ENCODE data around the gene ARPC2. TPM values are rescaled to one million over a fixed set of nuclear protein-coding genes. Genes with fewer than 3 reads are reported as not detected.

ARPC2 gene
- total and polyA plus RNA-seq, 8 donors, result 37.4 to 102 (median 55.8) TPM

GRCh38 chr2:218244665-218245064 lies 27.7 kb downstream of the ARPC2 start:
- H3K27me3 ChIP-seq, result no peaks in the 10 kb centered on the region
- intact Hi-C loops (cut with DNase I), result no loop called here
- TF ChIP-seq CTCF (IDR thresholded peaks at IDR 0.05), result no peak
- ATAC-seq, result no peak
- no peak for DNase-seq
- H3K36me3 ChIP-seq, result peaks cover 7 to 54% (median 37%) of the 10 kb centered on the region in 3 donors
- H3K9me3 ChIP-seq, result no peaks in the 10 kb centered on the region
- no peak for FAIRE-seq
- no peaks in the 10 kb centered on the region for H3K4me1 ChIP-seq
- H3K4me3 ChIP-seq, result no peak overlapping the region
- H3K27ac ChIP-seq, result no peak overlapping the region
- 80 to 89% methylated on average over 2 of the region's 2 CpGs for WGBS, 2 donors

- no peak for DNase-seq
- 75 to 80% methylated on average over 5 of the region's 5 CpGs for WGBS, 2 donors
- intact Hi-C loops (cut with DNase I), result no loop called here
- no peaks in the 10 kb centered on the region for H3K9me3 ChIP-seq
- H3K27me3 ChIP-seq, result no peaks in the 10 kb centered on the region
- no peak for ATAC-seq
- no peak for FAIRE-seq
- H3K4me1 ChIP-seq, result no peaks in the 10 kb centered on the region
- no peak for TF ChIP-seq CTCF (IDR thresholded peaks at IDR 0.05)
- no peak overlapping the region for H3K27ac ChIP-seq
- peaks cover 7 to 55% (median 42%) of the 10 kb centered on the region in 3 donors for H3K36me3 ChIP-seq
- H3K4me3 ChIP-seq, result no peak overlapping the region
These were observed 28.2 kb downstream of the ARPC2 start for GRCh38 chr2:218245214-218245613.

GRCh38 chr2:218249691-218250090 lies 32.7 kb downstream of the ARPC2 start:
- no peak overlapping the region for H3K27ac ChIP-seq
- H3K36me3 ChIP-seq, result peaks cover 7 to 93% (median 45%) of the 10 kb centered on the region in 3 donors
- no peak for TF ChIP-seq CTCF (IDR thresholded peaks at IDR 0.05)
- H3K27me3 ChIP-seq, result no peaks in the 10 kb centered on the region
- intact Hi-C loops (cut with DNase I), result no loop called here
- H3K9me3 ChIP-seq, result no peaks in the 10 kb centered on the region
- no peaks in the 10 kb centered on the region for H3K4me1 ChIP-seq
- 92 to 94% methylated on average over 13 of the region's 13 CpGs for WGBS, 2 donors
- DNase-seq (no peak), ATAC-seq (no peak), FAIRE-seq (no peak)
- no peak overlapping the region for H3K4me3 ChIP-seq

- Histone ChIP-seq H3K4me1 (no peaks in the 10 kb centered on the region), H3K4me3 (no peak overlapping the region), H3K27ac (no peak overlapping the region), H3K27me3 (no peaks in the 10 kb centered on the region), H3K9me3 (no peaks in the 10 kb centered on the region), H3K36me3 (peaks cover 7 to 70% (median 33%) of the 10 kb centered on the region in 3 donors)
- TF ChIP-seq CTCF (IDR thresholded peaks at IDR 0.05), result no peak
- 75 to 85% methylated on average over 7 of the region's 7 CpGs for WGBS, 2 donors
- DNase-seq, result no peak
- no peak for FAIRE-seq
- intact Hi-C loops (cut with DNase I), result no loop called here
- ATAC-seq, result no peak
These were observed 35.7 kb downstream of the ARPC2 start for GRCh38 chr2:218252509-218253231.

- ATAC-seq (no peak), FAIRE-seq (no peak), DNase-seq (no peak)
- Histone ChIP-seq H3K4me3 (no peak overlapping the region), H3K36me3 (peaks cover 5 to 65% (median 29%) of the 10 kb centered on the region in 3 donors), H3K4me1 (no peaks in the 10 kb centered on the region), H3K27me3 (no peaks in the 10 kb centered on the region), H3K9me3 (no peaks in the 10 kb centered on the region), H3K27ac (no peak overlapping the region)
- 60 to 66% methylated on average over 5 of the region's 5 CpGs for WGBS, 2 donors
- intact Hi-C loops (cut with DNase I), result no loop called here
- TF ChIP-seq CTCF (IDR thresholded peaks at IDR 0.05), result no peak
These were observed 36.2 kb downstream of the ARPC2 start for GRCh38 chr2:218253232-218253625.

Data from pancreas (tissue), 10 donors.